K562 (cell line): ENCODE measurements around the gene CA7. TPM values are rescaled to one million over a fixed set of nuclear protein-coding genes. Genes with fewer than 3 reads are reported as not detected.
A peak's percentile ranks its signal among the peaks of the same experiment; 100 is the strongest.

Experiments used
- CTCF ChIP-seq, 3 experiments: IDR thresholded peaks in 2 of 3; conservative IDR thresholded peaks in 1 of 3; 2 replicates each; pipeline ENCODE4 v1.5.1; 2011 to 2012; ENCODE audit warnings: low read length in 3 of 3, mild to moderate bottlenecking in 3 of 3, control low read depth in 2 of 3, improper control_type of control experiment in 1 of 3, inconsistent platforms in 1 of 3, low read depth in 1 of 3, mixed read lengths in 1 of 3, moderate library complexity in 1 of 3; ENCODE audit not compliant: insufficient read depth in 2 of 3
- CTCFL ChIP-seq: IDR thresholded peaks from 2 replicates; pipeline ENCODE4 v1.6.1; 2011; ENCODE audit warnings: borderline replicate concordance, low read depth, mild to moderate bottlenecking, moderate library complexity, low read length; ENCODE audit not compliant: insufficient read depth, poor library complexity, severe bottlenecking
- ELF4 ChIP-seq: fragments of 450-650 bp; formaldehyde crosslinking; IDR thresholded peaks from 2 replicates; pipeline ENCODE4 v1.4.0; 2022; ENCODE audit warnings: missing genetic modification characterization
- ETS1 ChIP-seq: conservative IDR thresholded peaks from 2 replicates; pipeline ENCODE4 v1.6.1; 2011; ENCODE audit warnings: low read depth, mild to moderate bottlenecking, low read length; ENCODE audit not compliant: control insufficient read depth
- FOXP4 ChIP-seq: sonication (generic); formaldehyde crosslinking; IDR thresholded peaks from 2 replicates; pipeline ENCODE4 v1.8.0; 2022; ENCODE audit warnings: mild to moderate bottlenecking, missing genetic modification reagents, borderline replicate concordance
- GTF3C2 ChIP-seq: IDR thresholded peaks from 3 replicates; pipeline ENCODE4 v1.6.1; 2011; ENCODE audit warnings: borderline replicate concordance, mild to moderate bottlenecking, moderate library complexity; ENCODE audit not compliant: insufficient read length; ENCODE audit errors: extremely low read depth
- HDAC2 ChIP-seq: fragments of 450-650 bp; IDR thresholded peaks from 2 replicates; pipeline ENCODE4 v1.6.1; 2016; ENCODE audit warnings: mild to moderate bottlenecking
- KAT2B ChIP-seq: IDR thresholded peaks from one replicate; pipeline ENCODE4 v1.6.1; 2012; ENCODE audit warnings: low read depth, mild to moderate bottlenecking, control low read depth, inconsistent platforms, low read length, moderate library complexity
- RCOR1 ChIP-seq, 2 experiments: IDR thresholded peaks; 2 replicates each; pipeline ENCODE4 v1.6.1; 2012; ENCODE audit warnings: low read depth in 2 of 2, low read length in 2 of 2, borderline replicate concordance in 1 of 2, improper control_type of control experiment in 1 of 2
- SNIP1 ChIP-seq: fragments of 450-650 bp; IDR thresholded peaks from 2 replicates; pipeline ENCODE4 v1.7.1; 2017; ENCODE audit warnings: low read depth, mild to moderate bottlenecking
- ZNF175 ChIP-seq: fragments of 200-800 bp; sonication (Bioruptor generic); IDR thresholded peaks from 2 replicates; pipeline ENCODE4 v1.6.1; 2016; ENCODE audit warnings: low read depth, mild to moderate bottlenecking, missing genetic modification characterization, missing compliant biosample characterization
- ZNF224 ChIP-seq: sonication (generic); formaldehyde crosslinking; IDR thresholded peaks from 2 replicates; pipeline ENCODE4 v1.8.0; 2022; ENCODE audit warnings: mild to moderate bottlenecking, missing genetic modification reagents
- ZNF311 ChIP-seq: fragments of 250-450 bp; sonication (Bioruptor Pico); IDR thresholded peaks from 2 replicates; pipeline ENCODE4 v1.4.0; 2020; ENCODE audit warnings: mild to moderate bottlenecking, moderate library complexity
- ZNF431 ChIP-seq: sonication (generic); formaldehyde crosslinking; IDR thresholded peaks from 2 replicates; pipeline ENCODE4 v1.8.0; 2022; ENCODE audit warnings: mild to moderate bottlenecking, missing genetic modification reagents
- polyA plus RNA-seq, 8 experiments: library from polyadenylated mRNA; depleted of rRNA in 4 of 8; stranded (reverse) in 5 of 8; unstranded in 3 of 8; fragments of >200 nt; fragmentation: Nextera tagmentation in 2 of 8; fragmentation: Illumina TruSeq in 1 of 8; extraction: Ambion mirVana in 2 of 8; extraction: Trizol in 1 of 8; gene quantifications; 2 replicates each; pipeline versions ENCODE4 v1.2.1 to v1.2.3, GENCODE V29; 2011 to 2014; ENCODE audit warnings: inconsistent platforms in 1 of 8, missing spikeins in 1 of 8
- total RNA-seq, 7 experiments: library from RNA; depleted of rRNA in 6 of 7; stranded (reverse); fragments of >200 nt in 6 of 7; fragmentation: Illumina TruSeq in 2 of 7; extraction: Trizol in 2 of 7; gene quantifications; 2 replicates each; pipeline versions ENCODE4 v1.2.1 to v1.2.3, GENCODE V29; 2011 to 2021; ENCODE audit warnings: low replicate concordance in 1 of 7

Gene CA7
- total and polyA plus RNA-seq, 9 of the 15 experiments (the other 6 are each of a cell fraction or from before 2014, with no cell fraction given) = 0.03 to 0.07 (median 0.05) TPM; not detected in 5

GRCh38 chr16:66830422-66831404, 13.5 kb upstream of the CA7 start, which contains the start of gene NAE1 (continued):
- 0 out of 2 replicates have a peak, but pooled peaks have one; percentile 67 for TF ChIP-seq ETS1
- peak; percentile 77 to 83; a peak in 3 of 4 replicates for TF ChIP-seq RCOR1 (IDR thresholded peaks at IDR 0.05; ENCODE audit: borderline replicate concordance in 1 of 2, low read depth in 2 of 2, low read length in 2 of 2)
- TF ChIP-seq HDAC2 = peak; percentile 97
- no peak for TF ChIP-seq ZNF175 (CRISPR knock-in tag)
- no peak for TF ChIP-seq ZNF311
- TF ChIP-seq ZNF224 (CRISPR knock-in tag) = no peak
- peak; percentile 67; the same call in 1 of the 2 replicates for TF ChIP-seq ZNF431 (CRISPR knock-in tag)
- peak; percentile 100 for TF ChIP-seq CTCFL
- peak; percentile 92 to 98 (median 95) for TF ChIP-seq CTCF (IDR thresholded peaks at IDR 0.05 in 2 of 3, conservative IDR thresholded peaks at IDR 0.05 in 1 of 3; ENCODE audit: insufficient read depth in 2 of 3, low read depth in 1 of 3, low read length in 3 of 3)
- TF ChIP-seq KAT2B = peak; percentile 32
- TF ChIP-seq FOXP4 = peak; percentile 70; the same call in 1 of the 2 replicates
- TF ChIP-seq ELF4 (CRISPR knock-in tag) = no peak; the same call in 1 of the 2 replicates
- TF ChIP-seq GTF3C2 = no peak
- no peak for TF ChIP-seq SNIP1
